Stimulated activated naive CD8-positive, alpha-beta T cell treated with anti-CD3 and anti-CD28 coated beads, Interleukin-15, amount 100 ng/mL, for 72 hours (primary cell): ENCODE results near the gene ACTG1.

Source experiments
- ATAC-seq: fragments of 150-1000 bp; cut with Tn5 transposase; 2 replicates; pipeline ENCODE4 v1.10.0; 2021; ENCODE audit warnings: mild to moderate bottlenecking, moderate library complexity
- DNase-seq, 2 donors: peaks; one replicate each; pipeline ENCODE4 v3.0.0; 2021 to 2022
- H3K27ac Mint-ChIP-seq, 2 donors: one replicate each; pipeline ENCODE4 v1.8.0; 2022; ENCODE audit warnings: mild to moderate bottlenecking in 2 of 2, mixed read lengths in 2 of 2, moderate library complexity in 2 of 2
- H3K27me3 Mint-ChIP-seq: one replicate; pipeline ENCODE4 v1.8.0; 2022; ENCODE audit warnings: mixed read lengths
- H3K4me1 Mint-ChIP-seq: one replicate; pipeline ENCODE4 v1.8.0; 2022; ENCODE audit warnings: mild to moderate bottlenecking, mixed read lengths
- H3K4me3 Mint-ChIP-seq, 2 donors: one replicate each; pipeline ENCODE4 v1.8.0; 2022; ENCODE audit warnings: mild to moderate bottlenecking in 2 of 2, mixed read lengths in 2 of 2, moderate library complexity in 1 of 2
- H3K9me3 Mint-ChIP-seq, 2 donors: one replicate each; pipeline ENCODE4 v1.8.0; 2022; ENCODE audit warnings: mixed read lengths in 2 of 2

The ACTG1 gene

DNA sequence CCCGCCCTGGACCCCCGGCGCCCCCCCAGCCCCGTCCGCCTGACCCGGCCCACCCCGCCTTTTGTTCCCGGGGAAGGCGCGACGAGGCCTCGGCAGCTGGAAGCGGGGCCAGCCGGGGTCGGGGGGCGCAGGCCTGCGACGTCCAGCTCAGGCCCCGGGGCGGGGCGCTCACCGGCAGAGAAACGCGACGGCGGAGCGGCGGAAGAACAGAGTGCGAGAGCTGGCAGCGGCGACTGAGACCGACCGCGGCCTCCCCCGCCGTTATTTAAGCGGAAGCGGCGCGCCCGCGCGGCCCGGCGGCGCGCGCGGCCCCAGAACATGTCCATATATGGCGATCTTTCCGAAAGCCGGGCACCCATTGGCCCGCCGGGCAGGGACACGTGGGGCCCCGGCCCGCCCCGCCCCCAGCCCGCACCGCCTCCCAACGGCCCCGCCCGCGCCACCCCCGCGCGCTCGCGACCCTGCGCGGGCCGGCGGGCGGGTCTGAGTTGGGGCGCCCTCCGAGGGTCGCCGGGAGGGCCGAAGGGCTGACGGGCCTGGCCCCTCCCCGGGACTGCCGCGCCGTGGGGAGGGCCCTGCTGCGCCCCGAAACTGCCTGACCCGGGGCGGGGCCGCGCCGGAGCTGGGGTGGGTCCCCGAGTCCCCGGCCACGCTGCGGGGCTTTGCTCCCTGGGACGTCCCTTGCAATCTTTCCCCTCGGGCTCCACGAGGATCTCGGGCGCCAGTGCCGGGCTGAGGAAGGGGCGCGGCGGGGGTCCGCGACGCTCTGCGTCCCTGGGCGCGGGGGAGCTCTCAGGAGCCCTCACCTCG, at the start of gene ACTG1:
Gene ACTG1, minus strand, starts transcription at position 238 of the 810 bp plus-strand sequence. CDS start 445 bp downstream, outside the sequence.
- H3K9me3 Mint-ChIP-seq: no peaks in the 10 kb centered on the region
- H3K4me3 Mint-ChIP-seq: peak within 1 kb of the TSS; percentile 98
- peak; percentile 90 to 92 for DNase-seq
- peak; percentile 66 for ATAC-seq
- no peaks in the 10 kb centered on the region for H3K27me3 Mint-ChIP-seq
- peak within 1 kb of the TSS; percentile 93 to 95 for H3K27ac Mint-ChIP-seq
- peaks cover 63% of the 10 kb centered on the region for H3K4me1 Mint-ChIP-seq

DNA sequence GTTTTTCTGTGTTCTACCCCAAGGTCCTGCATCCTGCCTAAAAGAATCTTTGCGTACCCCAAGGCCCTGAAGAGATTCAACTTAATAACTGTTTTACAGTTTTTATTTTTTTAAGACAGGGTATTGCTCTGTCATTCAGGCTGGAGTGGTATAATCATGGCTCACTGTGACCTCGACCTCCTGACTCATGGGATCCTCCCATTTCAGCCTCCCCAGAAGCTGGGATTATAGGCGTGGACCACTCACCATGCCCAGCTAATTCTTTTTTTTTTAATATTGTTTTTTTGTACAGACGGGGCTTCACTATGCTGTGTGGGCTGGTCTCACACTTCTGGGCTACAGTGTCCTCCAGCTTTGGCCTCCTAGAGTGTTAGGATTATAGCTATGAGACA, 48.9 kb upstream of the ACTG1 start:
- no peaks in the 10 kb centered on the region for H3K4me1 Mint-ChIP-seq
- H3K4me3 Mint-ChIP-seq: no peak overlapping the region
- ATAC-seq: no peak
- no peak overlapping the region for H3K27ac Mint-ChIP-seq
- no peaks in the 10 kb centered on the region for H3K9me3 Mint-ChIP-seq
- H3K27me3 Mint-ChIP-seq: no peaks in the 10 kb centered on the region
- no peak for DNase-seq

DNA sequence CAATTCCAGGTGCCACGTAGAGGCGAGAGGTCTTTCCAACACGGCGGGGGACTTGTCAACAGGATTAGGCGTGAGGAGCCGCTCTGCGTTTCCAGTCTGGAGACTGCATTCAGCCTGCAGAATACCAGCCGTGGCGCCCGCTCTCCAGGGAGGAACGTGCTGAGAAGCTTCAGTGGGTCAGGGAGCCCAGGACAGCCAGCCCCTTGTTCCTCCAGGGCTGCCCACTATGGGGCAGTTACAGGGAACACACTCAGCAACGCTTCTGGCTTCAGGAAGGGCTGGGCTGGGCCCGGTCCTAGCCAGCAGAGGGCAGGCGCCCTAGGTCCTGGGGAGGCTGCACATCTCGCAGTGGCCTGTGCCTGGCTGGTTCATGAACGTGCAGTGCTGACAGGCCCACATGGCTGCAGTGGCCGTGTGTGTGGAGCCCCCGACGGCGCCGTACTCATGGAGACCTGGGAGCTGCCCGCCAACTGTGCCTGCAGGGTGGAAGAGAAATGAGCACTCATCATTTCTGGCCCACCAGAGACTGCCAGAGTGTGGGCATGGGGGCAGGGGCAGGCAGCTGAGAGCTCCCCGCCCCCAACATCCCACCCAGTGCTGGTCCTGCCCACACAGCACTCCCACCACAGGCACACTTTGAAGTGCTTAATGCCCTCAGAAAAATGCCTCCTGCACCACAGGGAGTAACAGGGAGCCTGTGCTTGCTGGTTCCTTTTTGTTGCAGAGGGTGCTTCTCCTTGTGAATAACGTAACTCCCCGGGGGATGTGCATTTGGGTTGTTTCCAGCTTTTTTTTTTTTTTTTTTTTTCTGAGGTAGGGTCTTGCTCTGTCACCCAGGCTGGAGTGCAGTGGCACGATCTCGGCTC, 46.6 kb upstream of the ACTG1 start:
- no peak overlapping the region for H3K27ac Mint-ChIP-seq
- ATAC-seq (peak; percentile 32), DNase-seq (no peak)
- peaks cover 4% of the 10 kb centered on the region for H3K4me1 Mint-ChIP-seq
- H3K27me3 Mint-ChIP-seq: no peaks in the 10 kb centered on the region
- no peak overlapping the region for H3K4me3 Mint-ChIP-seq
- no peaks in the 10 kb centered on the region for H3K9me3 Mint-ChIP-seq

DNA sequence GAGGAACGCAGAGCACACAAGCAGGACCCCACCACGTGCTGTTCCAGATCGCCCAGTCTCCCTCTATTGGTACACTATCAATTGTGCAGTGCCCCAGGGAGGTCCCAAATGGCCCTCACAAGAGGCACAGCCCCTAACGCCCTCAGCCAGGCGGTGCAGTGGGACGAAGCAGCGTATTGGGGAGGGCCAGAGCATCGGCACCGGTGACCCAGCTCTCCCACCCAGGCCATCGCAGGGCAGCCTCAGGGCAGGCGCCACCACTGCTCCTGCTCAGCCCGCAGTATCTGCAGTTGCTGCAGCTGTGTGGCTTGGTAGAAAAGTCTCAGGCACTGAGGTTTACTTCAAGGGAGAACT, 45.5 kb upstream of the ACTG1 start:
- no peak overlapping the region for H3K4me3 Mint-ChIP-seq
- no peak for DNase-seq
- peaks cover 15% of the 10 kb centered on the region for H3K4me1 Mint-ChIP-seq
- ATAC-seq: no peak
- H3K27me3 Mint-ChIP-seq: no peaks in the 10 kb centered on the region
- H3K27ac Mint-ChIP-seq: no peak overlapping the region
- H3K9me3 Mint-ChIP-seq: no peaks in the 10 kb centered on the region

DNA sequence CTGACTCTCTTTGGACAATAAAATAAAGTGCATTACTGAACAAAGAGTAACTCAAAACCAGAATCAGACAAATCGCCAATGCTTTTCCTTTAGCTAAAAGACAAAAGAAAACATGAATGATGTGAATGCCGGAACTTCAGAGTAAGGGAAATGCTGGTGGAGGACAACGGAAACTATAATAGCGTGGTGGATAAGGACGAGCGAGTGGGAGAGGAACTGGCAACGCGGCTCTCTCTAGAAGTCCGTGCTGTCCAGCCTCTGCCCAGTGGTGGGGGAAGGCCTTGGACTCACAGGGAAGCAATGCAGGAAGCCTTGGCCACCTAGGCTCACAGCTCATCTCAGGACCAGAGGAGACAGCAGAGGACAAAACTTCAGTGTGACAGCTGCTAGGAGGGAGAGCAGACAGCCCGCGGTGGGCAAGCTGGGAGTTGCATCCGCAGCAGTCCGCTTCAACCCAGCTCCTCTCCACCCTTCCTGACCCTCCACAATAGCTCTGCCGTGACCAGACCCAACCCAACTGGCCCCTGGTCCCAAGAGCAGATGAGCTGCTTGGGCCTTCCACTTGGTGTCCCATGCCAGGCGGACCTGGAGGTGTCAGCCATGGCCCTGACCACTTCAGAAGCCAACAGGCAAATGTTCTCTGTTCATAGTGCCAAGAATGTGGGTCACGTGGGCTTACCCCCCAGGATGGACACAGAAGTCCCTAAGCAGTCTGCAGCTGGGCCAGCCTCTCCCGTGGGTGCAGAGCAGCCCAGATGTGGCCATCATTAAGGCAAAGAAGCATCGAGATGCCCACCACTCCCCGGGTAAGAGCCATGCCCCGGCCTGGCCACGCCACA, 44.9 kb upstream of the ACTG1 start:
- Mint-ChIP-seq H3K27ac (no peak overlapping the region), H3K9me3 (no peaks in the 10 kb centered on the region), H3K4me3 (no peak overlapping the region), H3K4me1 (peaks cover 15% of the 10 kb centered on the region), H3K27me3 (no peaks in the 10 kb centered on the region)
- DNase-seq (no peak), ATAC-seq (no peak)

DNA sequence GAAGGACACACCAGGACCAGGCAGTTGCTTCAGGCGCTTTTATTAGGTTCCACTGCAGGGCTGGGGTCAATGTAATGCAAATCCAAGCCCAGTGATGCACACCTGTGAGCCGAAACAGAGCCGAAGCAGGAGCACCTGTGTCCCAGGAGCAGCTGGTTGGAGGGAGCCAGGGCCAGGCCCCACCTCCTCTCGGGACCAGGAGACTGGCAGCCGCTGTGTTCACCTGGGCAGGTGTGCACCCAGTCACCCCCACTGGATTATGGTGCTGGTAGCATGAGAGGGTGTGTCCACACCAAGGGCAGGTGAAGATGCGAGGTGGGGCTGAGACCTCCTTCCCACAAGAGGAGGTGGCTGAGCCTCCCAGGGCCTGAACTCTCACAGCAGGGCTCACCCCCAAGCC, 44.3 kb upstream of the ACTG1 start:
- peaks cover 15% of the 10 kb centered on the region for H3K4me1 Mint-ChIP-seq
- ATAC-seq: no peak
- no peaks in the 10 kb centered on the region for H3K9me3 Mint-ChIP-seq
- no peak overlapping the region for H3K27ac Mint-ChIP-seq
- H3K4me3 Mint-ChIP-seq: no peak overlapping the region
- no peak for DNase-seq
- no peaks in the 10 kb centered on the region for H3K27me3 Mint-ChIP-seq

DNA sequence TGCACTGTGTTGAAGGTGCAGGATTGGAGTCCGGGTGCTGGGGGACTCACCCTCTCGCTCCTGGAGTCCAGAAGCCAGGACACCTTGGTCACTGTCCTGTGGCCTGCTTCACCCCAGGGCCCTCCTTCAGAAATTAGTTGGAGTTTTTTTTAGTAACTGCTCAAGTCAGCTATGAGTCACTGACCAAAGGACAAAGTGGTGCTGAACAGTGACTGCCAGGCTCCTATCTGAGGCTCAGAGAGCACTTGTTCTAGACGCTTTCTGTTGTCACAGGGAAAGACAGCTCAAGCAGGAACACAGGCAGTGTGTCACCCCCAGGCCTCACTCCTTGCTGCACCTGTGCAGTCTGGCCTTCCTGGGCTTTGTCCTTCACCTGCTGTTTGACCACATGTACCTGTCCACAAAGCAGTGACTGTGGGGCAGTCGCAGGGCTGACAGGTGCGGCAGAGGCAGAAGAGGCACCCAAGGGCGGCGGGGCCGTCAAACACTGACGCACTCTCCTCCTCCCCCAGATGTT, 43.6 kb upstream of the ACTG1 start:
- Mint-ChIP-seq H3K4me1 (peaks cover 21% of the 10 kb centered on the region), H3K4me3 (no peak overlapping the region), H3K27me3 (no peaks in the 10 kb centered on the region), H3K9me3 (no peaks in the 10 kb centered on the region), H3K27ac (no peak overlapping the region)
- DNase-seq: no peak
- ATAC-seq: no peak

DNA sequence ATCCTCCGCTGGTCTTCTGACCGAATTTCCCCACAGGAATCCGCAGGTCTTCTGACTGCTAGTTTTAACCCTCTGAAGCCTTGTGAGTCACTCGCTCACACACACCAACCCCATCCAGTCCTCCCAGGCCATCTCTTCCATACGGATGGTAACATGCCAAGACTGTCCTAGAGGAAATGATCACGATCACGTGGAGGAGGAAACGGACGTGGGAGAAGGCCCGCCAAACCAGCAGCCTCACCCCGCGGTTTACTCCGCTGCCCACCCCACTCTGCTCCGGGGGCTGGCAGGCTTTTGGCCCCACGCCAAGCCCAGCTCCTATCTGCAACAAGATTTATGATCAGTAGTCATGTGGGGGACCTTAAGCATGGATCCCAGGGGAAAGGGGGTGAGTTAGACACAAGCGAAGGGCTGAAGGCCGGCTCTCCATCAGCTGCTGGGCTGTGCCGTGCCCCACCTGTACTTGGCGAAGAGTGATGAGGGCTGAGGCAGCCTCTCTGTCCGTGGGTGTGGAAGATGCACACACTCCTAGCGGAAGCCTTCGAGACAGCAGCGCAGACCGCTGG, 41.1 kb upstream of the ACTG1 start:
- Mint-ChIP-seq H3K9me3 (no peaks in the 10 kb centered on the region), H3K27ac (peak overlapping the region; percentile 74), H3K4me3 (peak overlapping the region; percentile 96 to 98), H3K4me1 (peaks cover 44% of the 10 kb centered on the region), H3K27me3 (no peaks in the 10 kb centered on the region)
- peak; percentile 7 for ATAC-seq
- DNase-seq: no peak

DNA sequence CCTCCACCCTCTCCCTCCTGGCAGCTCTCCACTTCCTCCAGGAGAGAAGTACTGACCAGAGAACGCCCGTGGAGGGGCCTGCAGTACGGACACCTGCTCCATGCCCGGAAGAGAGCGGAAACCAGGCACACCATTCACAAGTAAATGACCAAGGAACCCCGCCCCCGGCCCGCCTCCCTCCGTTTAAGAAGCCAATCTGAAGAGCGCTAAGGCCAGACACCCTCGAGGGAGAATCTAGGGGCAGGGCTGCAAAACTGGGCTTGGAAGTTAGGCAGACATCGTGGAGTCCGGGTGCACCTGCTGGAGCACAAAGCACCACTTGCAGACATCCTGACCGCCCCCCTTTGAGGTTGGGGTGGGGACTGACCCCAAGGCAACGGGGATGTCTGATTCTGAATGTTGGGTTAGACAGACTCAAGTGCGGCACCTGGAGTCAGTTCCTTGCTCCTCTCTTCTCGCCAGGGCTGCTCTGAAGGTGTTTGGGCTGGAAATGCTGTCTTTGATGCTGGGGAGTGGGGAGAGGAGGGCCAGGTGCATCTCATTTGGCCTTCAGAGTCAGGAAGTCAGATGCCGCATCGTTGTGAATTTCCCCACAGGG, 40.5 kb upstream of the ACTG1 start:
- H3K27me3 Mint-ChIP-seq: no peaks in the 10 kb centered on the region
- H3K4me1 Mint-ChIP-seq: peaks cover 44% of the 10 kb centered on the region
- H3K9me3 Mint-ChIP-seq: no peaks in the 10 kb centered on the region
- DNase-seq (peak; percentile 72 to 73), ATAC-seq (peak; percentile 79)
- H3K27ac Mint-ChIP-seq: peak overlapping the region; percentile 74 to 95
- peak overlapping the region; percentile 96 to 98 for H3K4me3 Mint-ChIP-seq

DNA sequence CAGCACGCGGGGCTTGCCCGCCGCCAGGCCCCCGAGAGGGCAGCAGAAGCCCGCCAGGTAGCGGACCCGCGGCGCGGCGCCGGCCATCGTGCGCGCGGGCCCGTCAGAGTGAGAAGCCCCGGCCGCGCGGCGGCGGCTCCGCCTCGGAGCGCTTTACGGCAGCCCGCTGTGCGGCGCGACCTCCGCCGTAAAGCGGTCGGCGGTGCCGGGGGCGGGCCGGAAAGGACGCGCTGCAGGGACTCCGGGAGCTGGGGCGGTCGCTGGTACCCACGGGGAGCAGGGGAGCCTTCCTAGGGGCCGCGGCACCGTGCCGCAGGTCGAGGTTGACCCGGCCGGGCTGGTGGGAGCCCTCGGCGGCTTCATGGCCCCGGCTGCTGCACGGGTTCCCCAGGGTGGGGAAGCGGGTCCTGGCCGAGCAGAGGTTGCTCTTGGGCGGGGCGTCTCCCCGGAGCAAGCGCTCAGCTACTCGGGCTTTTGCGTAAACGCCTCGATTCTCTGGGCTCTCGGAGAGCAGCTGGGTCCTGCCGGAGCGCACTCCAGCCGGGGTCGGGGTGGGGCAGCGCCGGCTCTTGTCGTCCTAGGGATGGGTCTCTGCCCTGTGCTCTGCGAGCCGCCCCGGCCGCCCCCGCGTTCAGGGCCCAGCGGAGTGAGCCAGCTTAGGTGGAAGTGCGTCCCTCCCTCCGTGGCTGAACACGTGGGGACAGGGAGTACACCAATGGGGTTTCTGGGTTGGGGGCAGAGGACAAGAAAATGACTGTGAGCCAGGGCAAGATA, 39.8 kb upstream of the ACTG1 start, which contains the start of gene FAAP100:
Gene FAAP100, minus strand, starts transcription at position 110 of the 774 bp plus-strand sequence. Its CDS starts 23 bp downstream, at position 87.
- DNase-seq (peak; percentile 88 to 93), ATAC-seq (peak; percentile 75)
- peak within 1 kb of the TSS; percentile 69 to 95 for H3K27ac Mint-ChIP-seq
- no peaks in the 10 kb centered on the region for H3K27me3 Mint-ChIP-seq
- peaks cover 44% of the 10 kb centered on the region for H3K4me1 Mint-ChIP-seq
- H3K4me3 Mint-ChIP-seq: peak within 1 kb of the TSS; percentile 96 to 98
- no peaks in the 10 kb centered on the region for H3K9me3 Mint-ChIP-seq

DNA sequence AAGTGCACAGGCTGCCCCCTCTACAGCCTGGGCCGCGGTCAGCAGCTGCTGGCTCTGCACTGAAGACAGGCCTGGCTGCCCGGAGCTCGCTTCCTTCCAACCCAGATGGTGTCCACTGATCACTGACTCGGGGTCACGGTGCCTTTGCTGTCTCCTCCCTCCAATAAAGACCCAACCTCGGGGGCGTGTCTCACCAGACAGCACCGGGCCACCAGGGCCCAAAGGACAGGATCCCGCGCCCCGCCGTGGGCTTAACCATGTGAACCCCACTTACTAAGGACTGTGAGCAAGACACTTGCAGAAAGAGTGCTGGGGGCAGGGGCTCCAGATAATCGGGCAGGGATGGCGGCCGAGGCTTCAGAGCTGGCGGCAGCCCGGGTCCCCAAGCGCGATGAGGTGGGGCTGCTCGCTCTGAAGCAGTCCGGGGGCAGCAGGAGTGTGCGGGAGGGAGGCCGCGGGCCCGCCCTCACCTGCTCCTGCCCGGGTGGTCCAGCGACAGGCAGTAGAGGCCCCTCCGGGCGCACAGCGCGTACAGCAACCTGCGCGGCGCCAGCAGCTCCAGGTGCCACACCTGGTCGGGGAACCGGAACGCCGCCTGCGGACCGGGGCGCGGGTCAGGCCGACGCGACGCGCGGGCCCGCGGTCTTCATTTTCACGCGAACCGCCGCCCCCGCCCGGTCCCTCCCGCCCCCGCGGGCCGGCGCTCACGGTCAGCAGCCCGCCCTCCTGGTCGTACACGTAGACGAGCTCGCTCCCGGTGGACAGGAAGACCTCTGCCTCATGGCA, 39.1 kb upstream of the ACTG1 start:
- DNase-seq (no peak), ATAC-seq (no peak)
- Mint-ChIP-seq H3K9me3 (no peaks in the 10 kb centered on the region), H3K4me3 (peak overlapping the region; percentile 96 to 98), H3K27ac (peak overlapping the region; percentile 46 to 93), H3K4me1 (peaks cover 44% of the 10 kb centered on the region), H3K27me3 (no peaks in the 10 kb centered on the region)

DNA sequence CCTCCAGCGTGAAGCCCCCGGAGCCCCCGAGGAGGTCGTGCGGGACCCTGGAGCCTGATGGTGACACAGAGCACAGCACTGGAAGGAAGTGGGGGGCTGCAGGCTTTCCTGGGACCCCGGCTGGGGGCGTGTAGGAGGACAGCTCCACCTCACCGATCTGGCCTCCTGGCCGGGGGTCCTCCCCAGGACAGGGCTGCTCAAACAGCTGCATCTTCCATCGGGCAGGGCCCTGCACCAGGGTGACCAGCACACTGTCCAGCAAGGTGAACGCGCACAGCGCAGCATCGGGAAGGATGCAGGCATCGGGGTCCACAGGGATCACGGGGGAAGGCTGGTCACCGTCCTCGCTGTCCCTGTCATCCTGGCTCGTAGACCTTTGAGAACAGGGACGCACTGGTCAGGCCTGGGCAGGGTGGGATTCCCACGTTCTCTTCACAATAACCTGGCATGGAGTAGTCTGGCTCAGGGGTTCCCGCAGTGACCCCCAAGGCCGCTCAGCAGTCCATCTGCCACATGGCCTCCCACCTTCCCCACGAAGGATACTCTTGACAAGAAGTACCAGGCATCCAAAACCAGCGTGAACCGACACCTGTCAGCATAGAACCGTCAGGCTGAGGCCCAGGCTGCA, 38.3 kb upstream of the ACTG1 start:
- Mint-ChIP-seq H3K27me3 (no peaks in the 10 kb centered on the region), H3K9me3 (no peaks in the 10 kb centered on the region), H3K4me3 (peak overlapping the region; percentile 94 to 98), H3K4me1 (peaks cover 44% of the 10 kb centered on the region), H3K27ac (peak overlapping the region in 1 of 2 donors; percentile 48)
- DNase-seq (no peak), ATAC-seq (no peak)

DNA sequence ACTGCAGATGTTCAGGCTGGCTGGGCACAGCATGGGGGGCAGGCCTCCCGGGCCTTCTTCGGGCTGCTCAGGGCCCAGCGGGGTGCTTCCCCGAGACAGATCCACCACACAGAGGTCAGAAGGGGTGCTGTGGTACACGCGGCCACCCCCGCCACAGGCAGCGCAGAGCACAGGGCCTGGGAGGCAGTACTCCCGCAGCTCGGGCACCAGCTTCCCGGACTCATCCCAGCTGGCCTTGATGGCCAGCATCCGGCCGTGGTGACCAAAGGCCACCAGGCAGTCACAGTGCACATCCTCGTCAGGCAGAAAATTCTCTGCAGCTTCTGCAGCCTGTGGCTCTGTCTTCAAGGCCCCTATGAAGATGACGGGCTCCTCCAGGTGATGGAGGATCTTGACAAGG, 37.7 kb upstream of the ACTG1 start:
- H3K4me3 Mint-ChIP-seq: peak overlapping the region; percentile 62 to 98
- no peak for DNase-seq
- H3K27me3 Mint-ChIP-seq: no peaks in the 10 kb centered on the region
- peak overlapping the region in 1 of 2 donors; percentile 48 for H3K27ac Mint-ChIP-seq
- ATAC-seq: no peak
- no peaks in the 10 kb centered on the region for H3K9me3 Mint-ChIP-seq
- peaks cover 44% of the 10 kb centered on the region for H3K4me1 Mint-ChIP-seq
